ENCODE measurements around the gene CAPN13.

DNA sequence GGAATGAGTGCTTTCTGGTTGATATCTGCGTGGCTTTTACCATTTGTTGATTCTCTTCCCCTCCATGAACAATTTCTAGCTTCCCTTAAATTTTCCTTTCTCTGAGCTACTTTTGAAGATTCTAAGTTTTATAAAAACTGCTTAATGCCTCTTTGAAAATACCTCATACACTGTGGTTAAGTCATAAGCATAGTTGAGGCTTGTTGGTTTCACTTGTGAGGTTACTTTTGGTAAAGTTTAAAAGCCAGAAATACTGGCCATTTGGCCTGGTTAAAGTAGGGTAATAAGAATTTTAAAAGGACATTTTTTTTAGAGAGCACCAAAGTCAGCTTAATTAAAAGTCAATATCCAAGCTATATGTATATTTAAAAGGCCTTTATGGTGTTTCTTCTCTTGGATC is 21.3 kb upstream of the CAPN13 start:
- no peak for TF ChIP-seq EZH2 (IDR thresholded peaks at IDR 0.05; ENCODE audit: low read depth, unreplicated experiment)
- TF ChIP-seq, protein P1, sequence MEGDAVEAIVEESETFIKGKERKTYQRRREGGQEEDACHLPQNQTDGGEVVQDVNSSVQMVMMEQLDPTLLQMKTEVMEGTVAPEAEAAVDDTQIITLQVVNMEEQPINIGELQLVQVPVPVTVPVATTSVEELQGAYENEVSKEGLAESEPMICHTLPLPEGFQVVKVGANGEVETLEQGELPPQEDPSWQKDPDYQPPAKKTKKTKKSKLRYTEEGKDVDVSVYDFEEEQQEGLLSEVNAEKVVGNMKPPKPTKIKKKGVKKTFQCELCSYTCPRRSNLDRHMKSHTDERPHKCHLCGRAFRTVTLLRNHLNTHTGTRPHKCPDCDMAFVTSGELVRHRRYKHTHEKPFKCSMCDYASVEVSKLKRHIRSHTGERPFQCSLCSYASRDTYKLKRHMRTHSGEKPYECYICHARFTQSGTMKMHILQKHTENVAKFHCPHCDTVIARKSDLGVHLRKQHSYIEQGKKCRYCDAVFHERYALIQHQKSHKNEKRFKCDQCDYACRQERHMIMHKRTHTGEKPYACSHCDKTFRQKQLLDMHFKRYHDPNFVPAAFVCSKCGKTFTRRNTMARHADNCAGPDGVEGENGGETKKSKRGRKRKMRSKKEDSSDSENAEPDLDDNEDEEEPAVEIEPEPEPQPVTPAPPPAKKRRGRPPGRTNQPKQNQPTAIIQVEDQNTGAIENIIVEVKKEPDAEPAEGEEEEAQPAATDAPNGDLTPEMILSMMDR (conservative IDR thresholded peaks at IDR 0.05; ENCODE audit: low read depth in 2 of 2) = no peak
- no peak for TF ChIP-seq CREB1 (CRISPR knock-in tag; IDR thresholded peaks at IDR 0.05; ENCODE audit: low read depth)
- no peak for TF ChIP-seq EZH2phosphoT487 (IDR thresholded peaks at IDR 0.05; ENCODE audit: unreplicated experiment)
- no peak for TF ChIP-seq POLR2AphosphoS5 (IDR thresholded peaks at IDR 0.05; ENCODE audit: low read depth)
- TF ChIP-seq REST (IDR thresholded peaks at IDR 0.05; ENCODE audit: unreplicated experiment) = no peak
- no peak for TF ChIP-seq ZNF114 (CRISPR knock-in tag; IDR thresholded peaks at IDR 0.05)
- no peak for TF ChIP-seq NANOG (IDR thresholded peaks at IDR 0.05; ENCODE audit: borderline replicate concordance)
- TF ChIP-seq ZNF331 (CRISPR knock-in tag; IDR thresholded peaks at IDR 0.05; ENCODE audit: low read depth) = no peak
- no peak for TF ChIP-seq ZNF462 (CRISPR knock-in tag; IDR thresholded peaks at IDR 0.05)
- TF ChIP-seq ETS1 (IDR thresholded peaks at IDR 0.05) = no peak
